ENCODE results near the gene CADPS. TPM values are rescaled to one million over a fixed set of nuclear protein-coding genes. Genes with fewer than 3 reads are reported as not detected.
A peak's percentile ranks its signal among the peaks of the same experiment; 100 is the strongest.

CADPS gene
- total RNA-seq, 1 experiment from 2014 or later, result not detected

DNA sequence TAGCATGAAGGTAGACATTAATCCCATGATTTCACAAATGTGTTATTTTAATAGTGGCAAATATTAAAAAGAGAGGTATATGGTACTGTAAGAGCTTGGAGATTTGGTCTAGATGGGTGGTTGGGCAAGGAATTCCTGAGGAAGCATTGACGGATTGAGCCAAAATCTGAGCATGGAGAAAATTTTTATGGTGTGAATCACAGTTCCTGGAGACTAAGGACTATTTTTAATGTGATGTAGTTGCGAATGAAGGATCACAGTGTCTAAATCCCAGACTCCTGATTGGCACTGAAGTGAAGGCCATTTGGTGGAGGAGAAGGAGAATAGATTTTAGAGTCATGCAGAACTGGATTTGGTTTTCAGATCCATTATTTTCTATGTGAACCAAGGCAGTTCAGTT lies 313.2 kb downstream of the CADPS start:
- no peak for TF ChIP-seq CTCF (IDR thresholded peaks at IDR 0.05; ENCODE audit: unreplicated experiment)
- no peak overlapping the region for H3K27ac Mint-ChIP-seq (ENCODE audit: unreplicated experiment)
- no peaks in the 10 kb centered on the region for H3K27me3 Mint-ChIP-seq (ENCODE audit: unreplicated experiment)
- CTCF ChIA-PET, result no interaction called here
- H3K4me3 Mint-ChIP-seq (ENCODE audit: low read depth, unreplicated experiment), result no peak overlapping the region
- intact Hi-C loops (cut with micrococcal nuclease; ENCODE audit: unreplicated experiment), result no loop called here
- no peaks in the 10 kb centered on the region for H3K9me3 Mint-ChIP-seq (ENCODE audit: low read depth, unreplicated experiment)
- no peaks in the 10 kb centered on the region for H3K4me1 Mint-ChIP-seq (ENCODE audit: low read depth, unreplicated experiment)
- H3K36me3 Mint-ChIP-seq (ENCODE audit: insufficient read depth, unreplicated experiment), result no peaks in the 10 kb centered on the region
- no peak for DNase-seq
- no TSS peak for BruUV-seq (replicated peaks)

- Mint-ChIP-seq H3K9me3 (ENCODE audit: low read depth, unreplicated experiment) (no peaks in the 10 kb centered on the region), H3K4me1 (ENCODE audit: low read depth, unreplicated experiment) (no peaks in the 10 kb centered on the region), H3K27me3 (ENCODE audit: unreplicated experiment) (no peaks in the 10 kb centered on the region), H3K27ac (ENCODE audit: unreplicated experiment) (no peak overlapping the region), H3K36me3 (ENCODE audit: insufficient read depth, unreplicated experiment) (no peaks in the 10 kb centered on the region), H3K4me3 (ENCODE audit: low read depth, unreplicated experiment) (no peak overlapping the region)
- BruUV-seq (replicated peaks), result no TSS peak
- CTCF ChIA-PET, result interaction anchor here (0.6 kb wide), 1 partner anchor 225 kb away, joined by 4 read pairs; no protein-coding TSS in a partner anchor
- DNase-seq, result no peak
- no peak for TF ChIP-seq CTCF (IDR thresholded peaks at IDR 0.05; ENCODE audit: unreplicated experiment)
- intact Hi-C loops (cut with micrococcal nuclease; ENCODE audit: unreplicated experiment), result loop anchor here (1.0 kb wide), 1 partner anchor 359 kb away; no protein-coding TSS in a partner anchor
Measured at GRCh38 chr3:62559831-62560445, 315.3 kb downstream of the CADPS start.

DNA sequence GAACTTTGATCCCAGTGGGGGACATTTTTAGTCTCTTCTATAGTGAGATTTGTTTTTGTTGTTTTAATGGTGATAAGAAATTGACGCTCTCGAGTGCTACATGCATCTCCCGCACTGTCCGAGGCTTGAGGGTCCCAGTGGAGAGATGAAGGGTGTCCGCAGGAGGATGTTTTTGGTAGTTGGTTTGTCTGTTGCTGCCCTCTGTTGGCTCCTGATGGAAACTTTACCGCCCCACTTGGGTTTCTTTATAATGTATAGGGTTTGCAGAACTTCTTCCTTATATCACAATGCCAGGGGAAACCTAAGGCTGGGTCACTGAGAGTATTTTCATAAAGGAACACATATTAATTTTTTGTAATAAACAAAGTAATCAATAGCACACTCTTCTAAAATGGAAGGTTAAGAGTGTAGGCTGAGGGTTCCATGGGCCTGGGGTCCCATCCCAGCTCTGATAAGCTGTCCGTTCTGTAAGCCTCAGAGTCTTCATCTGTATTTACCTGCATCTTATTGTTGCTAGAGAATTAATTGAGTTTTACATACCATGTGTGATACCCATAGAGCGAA lies 316.6 kb downstream of the CADPS start:
- CTCF ChIA-PET, result no interaction called here
- no peak overlapping the region for H3K4me3 Mint-ChIP-seq (ENCODE audit: low read depth, unreplicated experiment)
- intact Hi-C loops (cut with micrococcal nuclease; ENCODE audit: unreplicated experiment), result loop anchor here (1.0 kb wide), 1 partner anchor 226 kb away; no protein-coding TSS in a partner anchor
- DNase-seq, result peak; percentile 19
- no TSS peak for BruUV-seq (replicated peaks)
- peak; percentile 33 for TF ChIP-seq CTCF (IDR thresholded peaks at IDR 0.05; ENCODE audit: unreplicated experiment)
- no peaks in the 10 kb centered on the region for H3K4me1 Mint-ChIP-seq (ENCODE audit: low read depth, unreplicated experiment)
- no peak overlapping the region for H3K27ac Mint-ChIP-seq (ENCODE audit: unreplicated experiment)
- H3K36me3 Mint-ChIP-seq (ENCODE audit: insufficient read depth, unreplicated experiment), result no peaks in the 10 kb centered on the region
- H3K27me3 Mint-ChIP-seq (ENCODE audit: unreplicated experiment), result no peaks in the 10 kb centered on the region
- H3K9me3 Mint-ChIP-seq (ENCODE audit: low read depth, unreplicated experiment), result no peaks in the 10 kb centered on the region

DNA sequence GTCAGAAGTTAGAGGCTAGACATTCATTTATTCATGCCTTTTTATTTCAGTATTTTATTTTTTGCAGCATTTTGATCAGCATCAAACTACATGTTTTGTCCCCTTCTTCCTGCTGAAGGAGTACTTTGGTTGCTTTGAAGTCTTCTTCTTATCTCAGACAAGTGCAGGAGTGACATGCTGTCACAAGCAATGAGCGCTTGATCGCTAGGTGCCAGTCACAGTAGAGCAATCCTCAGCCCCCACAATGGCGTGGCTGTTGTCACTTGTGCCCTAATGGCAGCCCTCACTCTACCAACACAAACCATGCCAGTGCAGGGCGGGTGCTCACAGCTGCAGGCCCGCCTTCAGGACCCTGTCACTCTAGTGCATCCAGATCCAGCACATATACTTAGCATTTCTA lies 317.2 kb downstream of the CADPS start:
- no peak for TF ChIP-seq CTCF (IDR thresholded peaks at IDR 0.05; ENCODE audit: unreplicated experiment)
- intact Hi-C loops (cut with micrococcal nuclease; ENCODE audit: unreplicated experiment), result loop anchor here (1.0 kb wide), 1 partner anchor 226 kb away; no protein-coding TSS in a partner anchor
- Mint-ChIP-seq H3K36me3 (ENCODE audit: insufficient read depth, unreplicated experiment) (no peaks in the 10 kb centered on the region), H3K27me3 (ENCODE audit: unreplicated experiment) (no peaks in the 10 kb centered on the region), H3K27ac (ENCODE audit: unreplicated experiment) (no peak overlapping the region), H3K4me1 (ENCODE audit: low read depth, unreplicated experiment) (no peaks in the 10 kb centered on the region), H3K4me3 (ENCODE audit: low read depth, unreplicated experiment) (no peak overlapping the region), H3K9me3 (ENCODE audit: low read depth, unreplicated experiment) (no peaks in the 10 kb centered on the region)
- CTCF ChIA-PET, result no interaction called here
- BruUV-seq (replicated peaks), result no TSS peak
- no peak for DNase-seq
